Measurements from ENCODE around the gene IQCK.

- no peak for TF ChIP-seq CTCF (IDR thresholded peaks at IDR 0.05)
- no peak for TF ChIP-seq POLR2A (IDR thresholded peaks at IDR 0.05)
Observed at GRCh38 chr16:19817875-19818274, 99.8 kb downstream of the IQCK start.
